Osteoblast (primary cell): ENCODE data around the gene ABCC3. TPM values are rescaled to one million over a fixed set of nuclear protein-coding genes. Genes with fewer than 3 reads are reported as not detected.

ENCODE experiments used
- DNase-seq: peaks from one replicate; pipeline ENCODE4 v3.0.0; 2011; ENCODE audit warnings: low spot score, mixed read lengths; ENCODE audit not compliant: insufficient read length; ENCODE audit errors: missing footprints
- H2AFZ ChIP-seq: 2 replicates; pipeline ENCODE4 v1.6.0; 2011; ENCODE audit warnings: mild to moderate bottlenecking, low read length
- H3K27ac ChIP-seq: 2 replicates; pipeline ENCODE4 v1.5.1; 2011; ENCODE audit warnings: mild to moderate bottlenecking, low read depth, low read length, moderate library complexity
- H3K27me3 ChIP-seq: 2 replicates; pipeline ENCODE4 v1.6.0; 2012; ENCODE audit warnings: mild to moderate bottlenecking, control low read depth, inconsistent platforms, low read length, moderate library complexity; ENCODE audit not compliant: insufficient read depth
- H3K36me3 ChIP-seq: 2 replicates; pipeline ENCODE4 v1.5.1; 2011; ENCODE audit warnings: mild to moderate bottlenecking, low read length, control low read depth, moderate library complexity; ENCODE audit not compliant: insufficient read depth
- H3K4me1 ChIP-seq: 2 replicates; pipeline ENCODE4 v1.5.1; 2011; ENCODE audit warnings: mild to moderate bottlenecking, low read length, control low read depth, moderate library complexity; ENCODE audit not compliant: insufficient read depth
- H3K4me2 ChIP-seq: 2 replicates; pipeline ENCODE4 v1.6.0; 2011; ENCODE audit warnings: mild to moderate bottlenecking, low read length; ENCODE audit not compliant: insufficient read depth
- H3K4me3 ChIP-seq: fragments of 200-600 bp; sonication (generic); 3 replicates; pipeline ENCODE4 v1.5.1; 2012; ENCODE audit warnings: mild to moderate bottlenecking, low read length, inconsistent platforms; ENCODE audit not compliant: insufficient read depth
- H3K79me2 ChIP-seq: 2 replicates; pipeline ENCODE4 v1.6.0; 2012; ENCODE audit warnings: mild to moderate bottlenecking, low read length, control low read depth, inconsistent platforms; ENCODE audit not compliant: insufficient read depth
- H3K9me3 ChIP-seq: 2 replicates; pipeline ENCODE4 v1.5.1; 2011; ENCODE audit warnings: low read depth, low read length, control low read depth
- H4K20me1 ChIP-seq: 2 replicates; pipeline ENCODE4 v1.6.0; 2012; ENCODE audit warnings: mild to moderate bottlenecking, low read length, control low read depth; ENCODE audit not compliant: insufficient read depth
- total RNA-seq: library from RNA; depleted of rRNA; stranded (reverse); fragments of >200 nt; gene quantifications from 2 replicates; pipeline ENCODE4 v1.2.3, GENCODE V29; 2012
- TF ChIP-seq, protein P1 (sequence below): IDR thresholded peaks from 2 replicates; pipeline ENCODE4 v1.5.1; 2011; ENCODE audit warnings: mild to moderate bottlenecking, low read depth, low read length, moderate library complexity; ENCODE audit errors: extremely low read depth

ABCC3 gene
- total RNA-seq, 1 donor, result 28.6 TPM

DNA sequence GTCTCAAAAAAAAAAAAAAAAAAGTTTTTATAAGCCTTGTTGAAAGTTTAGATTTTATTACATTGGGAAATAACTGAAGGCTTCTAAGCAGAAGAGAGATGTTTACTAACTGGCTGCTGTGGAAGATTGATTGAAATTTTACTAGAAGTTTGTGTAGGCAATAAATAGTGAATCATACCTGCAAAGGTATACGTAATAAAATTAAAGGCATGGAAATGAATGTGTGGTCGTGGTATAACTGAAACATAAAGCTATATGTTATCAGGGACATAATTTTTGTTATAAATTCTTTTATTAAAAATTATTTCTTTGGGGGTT is 93.4 kb downstream of the ABCC3 start:
- Histone ChIP-seq H3K79me2 (peaks cover 99% of the 10 kb centered on the region), H2AFZ (no peak overlapping the region), H3K27me3 (no peaks in the 10 kb centered on the region), H4K20me1 (peaks cover 75% of the 10 kb centered on the region), H3K4me3 (no peak overlapping the region), H3K36me3 (no peaks in the 10 kb centered on the region), H3K27ac (no peak overlapping the region), H3K4me1 (peaks cover 26% of the 10 kb centered on the region), H3K9me3 (no peaks in the 10 kb centered on the region), H3K4me2 (no peak overlapping the region)
- TF ChIP-seq, protein P1, sequence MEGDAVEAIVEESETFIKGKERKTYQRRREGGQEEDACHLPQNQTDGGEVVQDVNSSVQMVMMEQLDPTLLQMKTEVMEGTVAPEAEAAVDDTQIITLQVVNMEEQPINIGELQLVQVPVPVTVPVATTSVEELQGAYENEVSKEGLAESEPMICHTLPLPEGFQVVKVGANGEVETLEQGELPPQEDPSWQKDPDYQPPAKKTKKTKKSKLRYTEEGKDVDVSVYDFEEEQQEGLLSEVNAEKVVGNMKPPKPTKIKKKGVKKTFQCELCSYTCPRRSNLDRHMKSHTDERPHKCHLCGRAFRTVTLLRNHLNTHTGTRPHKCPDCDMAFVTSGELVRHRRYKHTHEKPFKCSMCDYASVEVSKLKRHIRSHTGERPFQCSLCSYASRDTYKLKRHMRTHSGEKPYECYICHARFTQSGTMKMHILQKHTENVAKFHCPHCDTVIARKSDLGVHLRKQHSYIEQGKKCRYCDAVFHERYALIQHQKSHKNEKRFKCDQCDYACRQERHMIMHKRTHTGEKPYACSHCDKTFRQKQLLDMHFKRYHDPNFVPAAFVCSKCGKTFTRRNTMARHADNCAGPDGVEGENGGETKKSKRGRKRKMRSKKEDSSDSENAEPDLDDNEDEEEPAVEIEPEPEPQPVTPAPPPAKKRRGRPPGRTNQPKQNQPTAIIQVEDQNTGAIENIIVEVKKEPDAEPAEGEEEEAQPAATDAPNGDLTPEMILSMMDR, result no peak
- no peak for DNase-seq

DNA sequence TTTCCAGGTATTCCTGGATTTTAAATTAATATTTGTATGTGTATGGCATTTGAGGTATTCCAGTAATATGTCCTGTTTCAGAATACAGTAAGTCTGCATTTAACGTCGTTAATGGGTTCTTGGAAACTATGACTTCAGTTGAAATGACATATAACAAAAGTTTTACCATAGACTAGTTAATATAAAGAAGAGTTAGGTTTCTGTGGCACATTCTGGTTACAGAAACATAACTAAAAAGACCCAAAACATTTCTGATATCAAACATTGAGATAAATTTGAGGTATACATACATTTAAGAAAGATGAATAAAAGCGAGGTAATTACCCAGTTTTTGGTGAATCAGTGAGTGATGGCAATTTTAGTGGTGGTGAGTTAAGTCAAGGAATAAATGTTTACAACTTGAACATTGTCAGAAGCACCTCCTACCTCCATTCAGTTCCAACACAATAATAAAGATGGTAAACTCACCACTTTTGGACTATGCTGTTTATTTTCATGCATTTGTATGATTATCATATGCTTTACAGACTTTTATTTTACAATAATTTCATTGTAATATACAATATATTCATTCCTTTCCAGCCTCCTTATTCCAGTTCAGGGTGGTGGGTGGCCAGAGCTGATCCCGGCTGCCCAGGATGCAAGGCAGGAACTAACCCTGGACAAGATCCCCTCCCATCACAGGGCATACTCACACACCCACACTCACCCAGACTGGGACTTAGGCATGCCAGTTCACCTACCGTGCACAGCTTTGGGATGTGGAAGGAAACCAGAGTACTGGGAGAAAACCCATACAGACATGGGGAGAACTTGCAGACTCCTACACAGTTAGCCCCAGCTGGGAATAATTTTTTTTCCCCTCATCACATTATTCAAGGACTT is 94.4 kb downstream of the ABCC3 start:
- Histone ChIP-seq H3K4me2 (no peak overlapping the region), H3K36me3 (no peaks in the 10 kb centered on the region), H4K20me1 (peaks cover 68% of the 10 kb centered on the region), H3K27ac (no peak overlapping the region), H2AFZ (no peak overlapping the region), H3K4me3 (no peak overlapping the region), H3K9me3 (no peaks in the 10 kb centered on the region), H3K4me1 (peaks cover 18% of the 10 kb centered on the region), H3K27me3 (no peaks in the 10 kb centered on the region), H3K79me2 (peaks cover 98% of the 10 kb centered on the region)
- DNase-seq, result no peak
- TF ChIP-seq, protein P1, result no peak

DNA sequence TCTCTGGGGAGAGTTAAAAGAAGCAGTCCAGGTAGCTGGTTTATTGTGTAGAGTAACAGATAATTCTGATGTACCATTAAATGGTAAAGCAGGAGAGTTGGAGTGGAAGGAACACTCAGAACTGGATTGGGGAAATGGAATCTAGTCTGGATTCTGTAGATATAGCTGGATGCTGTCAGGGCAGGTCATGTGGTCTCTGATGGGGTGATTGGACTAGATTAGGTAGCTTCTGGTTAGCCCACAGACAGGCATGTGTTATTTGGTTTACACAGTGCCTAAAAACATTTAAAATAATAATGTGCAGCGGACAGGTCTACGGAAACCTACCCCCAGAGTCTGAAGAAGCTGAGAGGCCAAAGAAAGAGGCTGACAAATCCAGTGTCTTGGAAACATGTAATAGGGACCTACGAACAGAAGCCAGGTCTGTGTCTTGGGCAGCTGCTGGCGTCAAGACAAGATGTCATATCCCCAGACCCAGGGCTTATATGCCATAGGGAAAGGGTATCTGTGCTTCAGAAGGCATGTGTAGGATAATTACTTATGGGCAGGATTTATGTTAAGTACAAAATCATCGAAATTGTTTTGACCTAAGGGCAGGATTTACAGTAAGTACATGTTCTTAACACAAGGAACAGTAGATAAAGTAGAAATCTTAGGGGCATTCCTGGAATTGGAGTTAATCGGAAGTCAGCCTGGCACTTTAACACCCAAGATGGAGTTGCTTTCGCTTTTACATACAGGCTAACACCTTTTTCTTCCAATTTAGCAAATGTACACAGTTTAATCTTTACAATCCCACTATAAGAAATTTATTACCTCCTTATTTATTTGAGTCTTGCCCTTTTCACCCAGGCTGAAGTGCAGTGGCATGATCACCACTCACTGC is 97.1 kb downstream of the ABCC3 start:
- no peaks in the 10 kb centered on the region for H3K27me3 ChIP-seq
- H3K79me2 ChIP-seq, result peaks cover 98% of the 10 kb centered on the region
- TF ChIP-seq, protein P1, result no peak
- peak overlapping the region; percentile 28 for H3K27ac ChIP-seq
- peaks cover 63% of the 10 kb centered on the region for H4K20me1 ChIP-seq
- peaks cover 12% of the 10 kb centered on the region for H3K4me1 ChIP-seq
- no peaks in the 10 kb centered on the region for H3K9me3 ChIP-seq
- no peak overlapping the region for H3K4me3 ChIP-seq
- no peak overlapping the region for H3K4me2 ChIP-seq
- DNase-seq, result no peak
- no peak overlapping the region for H2AFZ ChIP-seq
- H3K36me3 ChIP-seq, result no peaks in the 10 kb centered on the region

DNA sequence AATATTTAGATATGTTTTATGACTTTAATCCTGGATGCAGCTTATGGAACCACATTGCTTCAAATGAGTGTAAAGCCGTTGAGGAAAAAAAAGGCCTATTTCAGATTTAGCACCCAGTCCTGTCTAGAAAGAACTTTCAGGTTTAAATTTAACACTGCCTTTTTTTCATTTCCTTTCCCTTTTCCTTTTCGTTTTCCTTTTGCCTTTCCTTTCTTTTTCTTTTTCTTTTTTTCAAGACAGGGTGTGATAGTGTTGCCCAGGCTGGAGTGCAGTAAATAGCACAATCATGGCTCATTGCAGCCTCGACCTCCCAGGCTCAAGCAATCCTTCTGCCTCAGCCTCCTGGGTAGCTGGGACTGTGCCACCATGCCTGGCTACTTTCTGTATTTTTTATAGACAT is 100.6 kb downstream of the ABCC3 start:
- Histone ChIP-seq H3K9me3 (no peaks in the 10 kb centered on the region), H4K20me1 (peaks cover 50% of the 10 kb centered on the region), H3K79me2 (peaks cover 97% of the 10 kb centered on the region), H3K27ac (no peak overlapping the region), H3K36me3 (peaks cover 25% of the 10 kb centered on the region), H3K4me1 (peaks cover 3% of the 10 kb centered on the region), H2AFZ (no peak overlapping the region), H3K27me3 (no peaks in the 10 kb centered on the region), H3K4me3 (no peak overlapping the region), H3K4me2 (no peak overlapping the region)
- no peak for DNase-seq
- TF ChIP-seq, protein P1, result no peak
